CD14-positive monocyte (primary cell): ENCODE measurements around the gene PGM5. TPM values are rescaled to one million over a fixed set of nuclear protein-coding genes. Genes with fewer than 3 reads are reported as not detected.

Experiments
- DNase-seq, 3 donors: peaks; one replicate each; pipeline ENCODE4 v3.0.0-alpha.2; 2011 to 2022
- H2AFZ ChIP-seq: 2 replicates; pipeline ENCODE4 v1.6.0; 2012; ENCODE audit warnings: mild to moderate bottlenecking, low read depth, low read length, inconsistent platforms; ENCODE audit not compliant: insufficient read depth, poor library complexity, severe bottlenecking
- H3K27ac ChIP-seq, 2 donors: 1 replicate in 1 of 2; 2 replicates in 1 of 2; pipeline ENCODE4 v1.5.1; 2012 to 2013; ENCODE audit warnings: low read length in 2 of 2, control low read depth in 1 of 2, inconsistent platforms in 1 of 2, low read depth in 1 of 2, mild to moderate bottlenecking in 1 of 2
- H3K27me3 ChIP-seq, 2 donors: one replicate each; pipeline versions ENCODE4 v1.6.0 to v1.6.1; 2011 to 2013; ENCODE audit warnings: low read length in 2 of 2; ENCODE audit not compliant: control insufficient read depth in 2 of 2, insufficient read depth in 2 of 2
- H3K36me3 ChIP-seq, 2 donors: replicated peaks in 1 of 2; 1 replicate in 1 of 2; 2 replicates in 1 of 2; pipeline versions ENCODE4 v1.5.1 to v1.6.1; 2012 to 2013; ENCODE audit warnings: low read length in 2 of 2, control low read depth in 1 of 2, inconsistent platforms in 1 of 2, mild to moderate bottlenecking in 1 of 2; ENCODE audit not compliant: insufficient read depth in 2 of 2, control insufficient read depth in 1 of 2
- H3K4me1 ChIP-seq, 2 donors: 1 replicate in 1 of 2; 2 replicates in 1 of 2; pipeline versions ENCODE4 v1.5.1 to v1.6.1; 2012 to 2013; ENCODE audit warnings: low read length in 2 of 2, control low read depth in 1 of 2, inconsistent platforms in 1 of 2, mild to moderate bottlenecking in 1 of 2, moderate library complexity in 1 of 2; ENCODE audit not compliant: insufficient read depth in 2 of 2, control insufficient read depth in 1 of 2
- H3K4me2 ChIP-seq: replicated peaks from 2 replicates; pipeline ENCODE3; 2012; ENCODE audit warnings: low read length, moderate library complexity, mild to moderate bottlenecking; ENCODE audit not compliant: poor library complexity, severe bottlenecking; ENCODE audit errors: extremely low read depth
- H3K4me3 ChIP-seq, 3 experiments: fragments of 200-600 bp in 1 of 3; sonication (generic) in 1 of 3; replicated peaks in 1 of 3; 1 replicate in 2 of 3; 2 replicates in 1 of 3; pipeline ENCODE4 v1.5.1; 2011 to 2013; ENCODE audit warnings: low read length in 3 of 3, mild to moderate bottlenecking in 3 of 3, control low read depth in 2 of 3, low read depth in 2 of 3, inconsistent platforms in 1 of 3, moderate library complexity in 1 of 3
- H3K79me2 ChIP-seq: 2 replicates; pipeline ENCODE4 v1.6.0; 2012; ENCODE audit warnings: mild to moderate bottlenecking, control low read depth, inconsistent platforms, low read length, moderate library complexity; ENCODE audit not compliant: insufficient read depth
- H3K9ac ChIP-seq: 2 replicates; pipeline ENCODE4 v1.6.0; 2017; ENCODE audit warnings: low read length, mild to moderate bottlenecking; ENCODE audit not compliant: insufficient read depth, poor library complexity, severe bottlenecking
- H3K9me3 ChIP-seq, 2 donors: replicated peaks in 1 of 2; 1 replicate in 1 of 2; 2 replicates in 1 of 2; pipeline versions ENCODE4 v1.5.1 to v1.6.1; 2012 to 2013; ENCODE audit warnings: low read length in 2 of 2, control low read depth in 1 of 2; ENCODE audit not compliant: control insufficient read depth in 1 of 2, insufficient read depth in 1 of 2
- H4K20me1 ChIP-seq: 2 replicates; pipeline ENCODE4 v1.6.0; 2012; ENCODE audit warnings: mild to moderate bottlenecking, low read length, control low read depth, moderate library complexity; ENCODE audit not compliant: insufficient read depth
- H3K27ac Mint-ChIP-seq, 7 donors: one replicate each; pipeline ENCODE4 v1.8.0; 2020; ENCODE audit warnings: mild to moderate bottlenecking in 7 of 7, mixed read lengths in 7 of 7, moderate library complexity in 6 of 7, inconsistent platforms in 2 of 7
- H3K27me3 Mint-ChIP-seq, 3 donors: one replicate each; pipeline ENCODE4 v1.8.0; 2021 to 2022; ENCODE audit warnings: low read depth in 3 of 3, mild to moderate bottlenecking in 3 of 3, mixed read lengths in 3 of 3, moderate library complexity in 3 of 3, inconsistent platforms in 1 of 3
- H3K36me3 Mint-ChIP-seq, 2 donors: one replicate each; pipeline ENCODE4 v1.8.0; 2020; ENCODE audit warnings: mixed read lengths in 2 of 2, inconsistent platforms in 1 of 2, mild to moderate bottlenecking in 1 of 2
- H3K4me1 Mint-ChIP-seq: one replicate; pipeline ENCODE4 v1.8.0; 2020; ENCODE audit warnings: mild to moderate bottlenecking, mixed read lengths
- H3K4me3 Mint-ChIP-seq, 2 donors: one replicate each; pipeline ENCODE4 v1.8.0; 2020; ENCODE audit warnings: mild to moderate bottlenecking in 2 of 2, mixed read lengths in 2 of 2, moderate library complexity in 1 of 2
- H3K9me3 Mint-ChIP-seq, 7 donors: one replicate each; pipeline ENCODE4 v1.8.0; 2020 to 2022; ENCODE audit warnings: mixed read lengths in 7 of 7, mild to moderate bottlenecking in 6 of 7, moderate library complexity in 6 of 7, inconsistent platforms in 2 of 7
- WGBS: methylation state at CpG from one replicate; pipeline ENCODE4 v1.1.5; 2013; ENCODE audit warnings: missing lambda C conversion rate; ENCODE audit not compliant: insufficient coverage; 5-methylcytosine and 5-hydroxymethylcytosine counted together
- intact Hi-C, 2 donors: fragments of 100-400 bp; cut with micrococcal nuclease; formaldehyde crosslinking; loops; one replicate each; pipeline versions ENCODE4 v1.15.0 to v1.15.1; 2023
- polyA plus RNA-seq, 3 donors: library from polyadenylated mRNA; depleted of rRNA in 1 of 3; unstranded in 2 of 3; stranded (reverse) in 1 of 3; fragments of 300-500 nt in 2 of 3; fragments of >200 nt in 1 of 3; fragmentation: Illumina TruSeq in 2 of 3; gene quantifications; 1 replicate in 2 of 3; 2 replicates in 1 of 3; pipeline ENCODE4 v1.2.3, GENCODE V29; 2012 to 2021
- TF ChIP-seq, protein P1 (sequence below): fragments of 200-600 bp; IDR thresholded peaks from one replicate; pipeline ENCODE4 v1.8.0; 2022; ENCODE audit warnings: antibody characterized with exemption, mild to moderate bottlenecking

Gene PGM5
- polyA plus RNA-seq, 3 donors, result 0.35 to 1.2 (median 1.1) TPM

DNA sequence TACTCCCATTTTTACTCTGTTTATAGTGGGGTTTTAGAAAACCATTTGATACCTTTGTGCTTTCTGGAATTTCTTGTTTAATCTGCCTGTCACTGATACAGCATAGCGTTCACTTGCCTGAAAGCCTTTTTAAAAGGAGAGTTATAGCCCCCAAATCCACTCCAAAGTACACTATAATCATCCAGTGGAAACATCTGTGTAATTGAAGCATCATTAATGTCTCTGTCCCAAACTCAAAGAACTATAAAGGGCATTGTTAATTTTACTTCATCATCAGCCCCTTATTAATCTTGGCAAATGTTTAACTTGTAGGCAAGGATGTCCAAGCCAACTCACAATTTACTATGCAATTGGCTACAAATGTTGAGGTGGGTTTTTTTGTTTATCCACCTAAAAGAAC lies 120.0 kb downstream of the PGM5 start:
- Histone ChIP-seq H3K36me3 (no peaks in the 10 kb centered on the region), H3K9me3 (no peaks in the 10 kb centered on the region), H3K4me1 (peaks cover 0 to 2% of the 10 kb centered on the region in 2 donors), H3K4me2 (no peak overlapping the region), H3K79me2 (no peaks in the 10 kb centered on the region), H3K27ac (no peak overlapping the region), H3K4me3 (no peak overlapping the region), H3K27me3 (no peaks in the 10 kb centered on the region), H3K9ac (no peak overlapping the region), H4K20me1 (no peaks in the 10 kb centered on the region), H2AFZ (no peak overlapping the region)
- Mint-ChIP-seq H3K27me3 (peaks cover 0 to 4% (median 0%) of the 10 kb centered on the region in 3 donors), H3K4me3 (no peak overlapping the region), H3K27ac (no peak overlapping the region), H3K36me3 (no peaks in the 10 kb centered on the region), H3K4me1 (peaks cover 11% of the 10 kb centered on the region), H3K9me3 (peaks cover 0 to 4% (median 0%) of the 10 kb centered on the region in 7 donors)
- TF ChIP-seq, protein P1, sequence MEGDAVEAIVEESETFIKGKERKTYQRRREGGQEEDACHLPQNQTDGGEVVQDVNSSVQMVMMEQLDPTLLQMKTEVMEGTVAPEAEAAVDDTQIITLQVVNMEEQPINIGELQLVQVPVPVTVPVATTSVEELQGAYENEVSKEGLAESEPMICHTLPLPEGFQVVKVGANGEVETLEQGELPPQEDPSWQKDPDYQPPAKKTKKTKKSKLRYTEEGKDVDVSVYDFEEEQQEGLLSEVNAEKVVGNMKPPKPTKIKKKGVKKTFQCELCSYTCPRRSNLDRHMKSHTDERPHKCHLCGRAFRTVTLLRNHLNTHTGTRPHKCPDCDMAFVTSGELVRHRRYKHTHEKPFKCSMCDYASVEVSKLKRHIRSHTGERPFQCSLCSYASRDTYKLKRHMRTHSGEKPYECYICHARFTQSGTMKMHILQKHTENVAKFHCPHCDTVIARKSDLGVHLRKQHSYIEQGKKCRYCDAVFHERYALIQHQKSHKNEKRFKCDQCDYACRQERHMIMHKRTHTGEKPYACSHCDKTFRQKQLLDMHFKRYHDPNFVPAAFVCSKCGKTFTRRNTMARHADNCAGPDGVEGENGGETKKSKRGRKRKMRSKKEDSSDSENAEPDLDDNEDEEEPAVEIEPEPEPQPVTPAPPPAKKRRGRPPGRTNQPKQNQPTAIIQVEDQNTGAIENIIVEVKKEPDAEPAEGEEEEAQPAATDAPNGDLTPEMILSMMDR, result no peak
- no peak for DNase-seq
- no CpG with 5 or more reads among the region's 1 CpG for WGBS
- intact Hi-C loops, result no loop called here

DNA sequence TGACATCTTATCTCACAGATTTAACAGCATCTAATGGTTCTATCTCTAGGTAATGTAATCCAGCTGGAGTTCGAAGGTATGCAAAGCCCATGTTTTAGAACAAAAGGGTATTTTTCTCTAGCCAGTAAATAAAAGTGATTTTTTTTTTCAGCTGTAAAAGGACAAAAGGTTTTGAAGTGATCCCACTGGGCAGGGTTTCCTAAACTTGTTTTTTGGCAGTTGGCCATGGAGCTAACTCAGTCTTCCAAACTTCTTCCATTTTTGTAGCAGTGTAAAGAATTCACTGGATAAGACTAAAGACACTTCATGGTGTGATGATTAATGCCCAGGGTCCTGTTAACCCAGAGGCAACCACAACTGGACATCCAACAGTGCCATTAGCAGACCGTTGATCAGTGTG lies 120.4 kb downstream of the PGM5 start:
- intact Hi-C loops, result no loop called here
- H3K36me3 ChIP-seq, result no peaks in the 10 kb centered on the region
- Mint-ChIP-seq H3K4me3 (no peak overlapping the region), H3K9me3 (peaks cover 0 to 4% (median 0%) of the 10 kb centered on the region in 7 donors), H3K27me3 (peaks cover 0 to 4% (median 0%) of the 10 kb centered on the region in 3 donors), H3K27ac (no peak overlapping the region), H3K4me1 (peaks cover 11% of the 10 kb centered on the region), H3K36me3 (no peaks in the 10 kb centered on the region)
- no peak overlapping the region for H3K4me3 ChIP-seq
- no peaks in the 10 kb centered on the region for H3K9me3 ChIP-seq
- H3K79me2 ChIP-seq, result no peaks in the 10 kb centered on the region
- H3K27me3 ChIP-seq, result no peaks in the 10 kb centered on the region
- DNase-seq, result no peak
- no peaks in the 10 kb centered on the region for H4K20me1 ChIP-seq
- H3K4me2 ChIP-seq, result no peak overlapping the region
- H3K9ac ChIP-seq, result no peak overlapping the region
- TF ChIP-seq, protein P1, result no peak
- no peak overlapping the region for H2AFZ ChIP-seq
- H3K4me1 ChIP-seq, result peaks cover 0 to 2% of the 10 kb centered on the region in 2 donors
- no peak overlapping the region for H3K27ac ChIP-seq
- 100% methylated on average over 1 of the region's 2 CpGs for WGBS
